DND-41 (cell line): ENCODE measurements around the gene MBTPS1.

Source experiments
- CTCF ChIP-seq: IDR thresholded peaks from 2 replicates; pipeline ENCODE4 v1.5.1; 2012; ENCODE audit warnings: borderline replicate concordance, low read length, moderate library complexity, mild to moderate bottlenecking; ENCODE audit not compliant: poor library complexity, severe bottlenecking; ENCODE audit errors: extremely low read depth
- EZH2 ChIP-seq: IDR thresholded peaks from 3 replicates; pipeline ENCODE4 v1.6.1; 2012; ENCODE audit warnings: borderline replicate concordance, low read depth, mild to moderate bottlenecking, moderate library complexity, low read length, inconsistent platforms; ENCODE audit not compliant: severe bottlenecking

- no peak for TF ChIP-seq CTCF
- no peak for TF ChIP-seq EZH2
Observed at GRCh38 chr16:84087001-84087400, 29.7 kb downstream of the MBTPS1 start.
